Activated naive CD4-positive, alpha-beta T cell treated with anti-CD3 and anti-CD28 coated beads for 36 hours (primary cell): ENCODE data around the gene SUSD6. TPM values are rescaled to one million over a fixed set of nuclear protein-coding genes. Genes with fewer than 3 reads are reported as not detected.
"Not testable (repeated sequence)": the region's sequence is repeated elsewhere in the genome, so short reads cannot be mapped to it uniquely, and the experiment has no call there.

Experiments used
- CTCF ChIA-PET: fragments of 350-600 bp; sonication (Branson Sonifier 250); formaldehyde crosslinking; loops from one replicate; lab custom pipeline; 2021; ENCODE audit warnings: antibody characterized with exemption; lab: Charles Lee
- DNase-seq: peaks from one replicate; pipeline ENCODE4 v3.0.0-alpha.2; 2020
- H3K27ac Mint-ChIP-seq: one replicate; pipeline ENCODE4 v1.8.0; 2021; ENCODE audit warnings: mild to moderate bottlenecking, mixed read lengths
- H3K27me3 Mint-ChIP-seq: one replicate; pipeline ENCODE4 v1.8.0; 2021; ENCODE audit warnings: low read depth, mixed read lengths
- H3K36me3 Mint-ChIP-seq: one replicate; pipeline ENCODE4 v1.8.0; 2021; ENCODE audit warnings: low read depth, mixed read lengths
- H3K4me1 Mint-ChIP-seq: one replicate; pipeline ENCODE4 v1.8.0; 2021; ENCODE audit warnings: low read depth, mixed read lengths
- H3K4me3 Mint-ChIP-seq: one replicate; pipeline ENCODE4 v1.8.0; 2021; ENCODE audit warnings: mild to moderate bottlenecking, moderate library complexity, mixed read lengths
- H3K9me3 Mint-ChIP-seq: one replicate; pipeline ENCODE4 v1.8.0; 2021; ENCODE audit warnings: mixed read lengths
- intact Hi-C: fragments of 100-400 bp; cut with micrococcal nuclease; formaldehyde crosslinking; loops from one replicate; pipeline ENCODE4 v1.15.1; 2023
- total RNA-seq, 2 experiments: library from RNA; stranded (reverse); gene quantifications; one replicate each; pipeline ENCODE4 v1.2.3, GENCODE V29; 2021

Gene SUSD6
- total RNA-seq, 2 experiments from 2014 or later: 66.6 to 69.7 TPM

- intact Hi-C loops: no loop called here
- H3K27me3 Mint-ChIP-seq: no peaks in the 10 kb centered on the region
- H3K27ac Mint-ChIP-seq: peak overlapping the region; percentile 51
- no peak overlapping the region for H3K4me3 Mint-ChIP-seq
- H3K9me3 Mint-ChIP-seq: no peaks in the 10 kb centered on the region
- no peak for DNase-seq
- H3K36me3 Mint-ChIP-seq: peaks cover 44% of the 10 kb centered on the region
- CTCF ChIA-PET: interaction anchor here (1.0 to 2.3 kb wide), 2 partner anchors 26 to 103 kb away, joined by 3 to 7 read pairs; no protein-coding TSS in a partner anchor
- peaks cover 45% of the 10 kb centered on the region for H3K4me1 Mint-ChIP-seq
These were observed 100.6 kb downstream of the SUSD6 start for GRCh38 chr14:69711881-69712560.

GRCh38 chr14:69712599-69713088 lies 101.2 kb downstream of the SUSD6 start:
- Mint-ChIP-seq H3K9me3 (no peaks in the 10 kb centered on the region), H3K27me3 (no peaks in the 10 kb centered on the region), H3K36me3 (peaks cover 42% of the 10 kb centered on the region), H3K4me1 (peaks cover 46% of the 10 kb centered on the region), H3K4me3 (no peak overlapping the region), H3K27ac (peak overlapping the region; percentile 51)
- peak; percentile 34 for DNase-seq
- CTCF ChIA-PET: interaction anchor here (0.6 to 1.6 kb wide), 5 partner anchors 14 to 138 kb away, joined by 3 to 6 read pairs (median 4); partner anchors contain the start of gene CCDC177
- intact Hi-C loops: no loop called here

- Mint-ChIP-seq H3K4me1 (peaks cover 46% of the 10 kb centered on the region), H3K27ac (peak overlapping the region; percentile 51), H3K36me3 (peaks cover 42% of the 10 kb centered on the region), H3K27me3 (no peaks in the 10 kb centered on the region), H3K4me3 (no peak overlapping the region), H3K9me3 (no peaks in the 10 kb centered on the region)
- CTCF ChIA-PET: interaction anchor here (0.8 to 1.6 kb wide), 5 partner anchors 14 to 133 kb away, joined by 3 to 6 read pairs (median 4); no protein-coding TSS in a partner anchor
- DNase-seq: no peak
- intact Hi-C loops: no loop called here
These were observed 101.9 kb downstream of the SUSD6 start for GRCh38 chr14:69713209-69713781.

GRCh38 chr14:69713993-69714679 lies 102.7 kb downstream of the SUSD6 start:
- no peak overlapping the region for H3K27ac Mint-ChIP-seq
- peaks cover 36% of the 10 kb centered on the region for H3K36me3 Mint-ChIP-seq
- no peak for DNase-seq
- H3K4me3 Mint-ChIP-seq: no peak overlapping the region
- intact Hi-C loops: no loop called here
- CTCF ChIA-PET: interaction anchor here (1.5 to 1.6 kb wide), 2 partner anchors 13 to 108 kb away, joined by 3 to 4 read pairs; no protein-coding TSS in a partner anchor
- H3K4me1 Mint-ChIP-seq: peaks cover 43% of the 10 kb centered on the region
- no peaks in the 10 kb centered on the region for H3K9me3 Mint-ChIP-seq
- H3K27me3 Mint-ChIP-seq: no peaks in the 10 kb centered on the region

- Mint-ChIP-seq H3K36me3 (peaks cover 27% of the 10 kb centered on the region), H3K4me1 (peaks cover 40% of the 10 kb centered on the region), H3K27me3 (no peaks in the 10 kb centered on the region), H3K9me3 (no peaks in the 10 kb centered on the region), H3K4me3 (no peak overlapping the region), H3K27ac (peak overlapping the region; percentile 50)
- intact Hi-C loops: loop anchor here (1.0 to 2.0 kb wide), 2 partner anchors 40 to 73 kb away; no protein-coding TSS in a partner anchor
- CTCF ChIA-PET: interaction anchor here (1.0 to 2.0 kb wide), 4 partner anchors 11 to 130 kb away, joined by 3 to 5 read pairs (median 3); no protein-coding TSS in a partner anchor
- DNase-seq: no peak
These were observed 104.5 kb downstream of the SUSD6 start for GRCh38 chr14:69715725-69716477.

- CTCF ChIA-PET: interaction anchor here (1.0 to 2.0 kb wide), 4 partner anchors 10 to 131 kb away, joined by 3 to 5 read pairs (median 3); no protein-coding TSS in a partner anchor
- Mint-ChIP-seq H3K27ac (peak overlapping the region; percentile 32), H3K27me3 (no peaks in the 10 kb centered on the region), H3K36me3 (peaks cover 21% of the 10 kb centered on the region), H3K9me3 (no peaks in the 10 kb centered on the region), H3K4me3 (no peak overlapping the region), H3K4me1 (peaks cover 36% of the 10 kb centered on the region)
- intact Hi-C loops: loop anchor here (1.0 to 2.0 kb wide), 2 partner anchors 40 to 74 kb away; no protein-coding TSS in a partner anchor
- peak; percentile 64 for DNase-seq
These were observed 105.2 kb downstream of the SUSD6 start for GRCh38 chr14:69716478-69717187.

- H3K9me3 Mint-ChIP-seq, intact Hi-C loops, H3K4me3 Mint-ChIP-seq, H3K27ac Mint-ChIP-seq, H3K27me3 Mint-ChIP-seq, DNase-seq: not testable (repeated sequence)
- Mint-ChIP-seq H3K36me3 (peaks cover 12% of the 10 kb centered on the region), H3K4me1 (peaks cover 21% of the 10 kb centered on the region)
- CTCF ChIA-PET: interaction anchor here (0.5 to 1.7 kb wide), 3 partner anchors 102 to 134 kb away, joined by 5 to 7 read pairs (median 5); no protein-coding TSS in a partner anchor
These were observed 107.2 kb downstream of the SUSD6 start for GRCh38 chr14:69718614-69719013.

GRCh38 chr14:69719501-69719951 lies 108.1 kb downstream of the SUSD6 start:
- no peak for DNase-seq
- Mint-ChIP-seq H3K27ac (no peak overlapping the region), H3K4me1 (peaks cover 19% of the 10 kb centered on the region), H3K36me3 (peaks cover 7% of the 10 kb centered on the region), H3K27me3 (no peaks in the 10 kb centered on the region), H3K9me3 (no peaks in the 10 kb centered on the region), H3K4me3 (no peak overlapping the region)
- intact Hi-C loops: no loop called here
- CTCF ChIA-PET: interaction anchor here (1.2 to 1.7 kb wide), 4 partner anchors 12 to 135 kb away, joined by 3 to 7 read pairs (median 4); no protein-coding TSS in a partner anchor

GRCh38 chr14:69720912-69721311 lies 109.5 kb downstream of the SUSD6 start:
- CTCF ChIA-PET: interaction anchor here (0.9 to 1.0 kb wide), 2 partner anchors 10 to 117 kb away, joined by 3 to 4 read pairs; no protein-coding TSS in a partner anchor
- Mint-ChIP-seq H3K27ac (no peak overlapping the region), H3K36me3 (peaks cover 2% of the 10 kb centered on the region), H3K9me3 (no peaks in the 10 kb centered on the region), H3K27me3 (peaks cover 2% of the 10 kb centered on the region), H3K4me3 (no peak overlapping the region), H3K4me1 (peaks cover 15% of the 10 kb centered on the region)
- intact Hi-C loops: no loop called here
- no peak for DNase-seq

- intact Hi-C loops: loop anchor here (1.0 to 5.0 kb wide), 5 partner anchors 40 to 142 kb away; partner anchors contain the start of gene SRSF5
- H3K9me3 Mint-ChIP-seq: no peaks in the 10 kb centered on the region
- DNase-seq: peak; percentile 82
- no peaks in the 10 kb centered on the region for H3K36me3 Mint-ChIP-seq
- no peak overlapping the region for H3K27ac Mint-ChIP-seq
- CTCF ChIA-PET: interaction anchor here (0.6 to 7.3 kb wide), 27 partner anchors 10 to 336 kb away, joined by 3 to 68 read pairs (median 4); partner anchors contain the start of gene SRSF5
- peak overlapping the region; percentile 38 for H3K4me3 Mint-ChIP-seq
- H3K4me1 Mint-ChIP-seq: peaks cover 12% of the 10 kb centered on the region
- H3K27me3 Mint-ChIP-seq: peaks cover 4% of the 10 kb centered on the region
These were observed 115.5 kb downstream of the SUSD6 start for GRCh38 chr14:69726761-69727511.
